ENCODE results near the gene WRNIP1.

The WRNIP1 gene

GRCh38 chr6:2753110-2753489 is 12.1 kb upstream of the WRNIP1 start:
- DNase-seq (ENCODE audit: low read depth) = no peak
- no peak overlapping the region for H3K4me3 ChIP-seq (ENCODE audit: low read depth, low read length)
- no peak for TF ChIP-seq CTCF (IDR thresholded peaks at IDR 0.05; ENCODE audit: control insufficient read depth, extremely low read depth, insufficient read depth)

GRCh38 chr6:2753743-2754142 is 11.4 kb upstream of the WRNIP1 start:
- H3K4me3 ChIP-seq (ENCODE audit: low read depth, low read length) = no peak overlapping the region
- DNase-seq (ENCODE audit: low read depth) = no peak
- TF ChIP-seq CTCF (IDR thresholded peaks at IDR 0.05; ENCODE audit: control insufficient read depth, extremely low read depth, insufficient read depth) = no peak

- TF ChIP-seq CTCF (IDR thresholded peaks at IDR 0.05; ENCODE audit: control insufficient read depth, extremely low read depth, insufficient read depth) = no peak
- no peak for DNase-seq (ENCODE audit: low read depth)
- no peak overlapping the region for H3K4me3 ChIP-seq (ENCODE audit: low read depth, low read length)
These were observed 10.8 kb upstream of the WRNIP1 start for GRCh38 chr6:2754393-2754792.

GRCh38 chr6:2754911-2755310 is 10.3 kb upstream of the WRNIP1 start:
- H3K4me3 ChIP-seq (ENCODE audit: low read depth, low read length) = no peak overlapping the region
- DNase-seq (ENCODE audit: low read depth) = no peak
- TF ChIP-seq CTCF (IDR thresholded peaks at IDR 0.05; ENCODE audit: control insufficient read depth, extremely low read depth, insufficient read depth) = no peak

GRCh38 chr6:2755456-2755855 is 9.7 kb upstream of the WRNIP1 start:
- no peak overlapping the region for H3K4me3 ChIP-seq (ENCODE audit: low read depth, low read length)
- no peak for TF ChIP-seq CTCF (IDR thresholded peaks at IDR 0.05; ENCODE audit: control insufficient read depth, extremely low read depth, insufficient read depth)
- no peak for DNase-seq (ENCODE audit: low read depth)

- TF ChIP-seq CTCF (IDR thresholded peaks at IDR 0.05; ENCODE audit: control insufficient read depth, extremely low read depth, insufficient read depth) = no peak
- DNase-seq (ENCODE audit: low read depth) = no peak
- H3K4me3 ChIP-seq (ENCODE audit: low read depth, low read length) = no peak overlapping the region
These were observed 9.0 kb upstream of the WRNIP1 start for GRCh38 chr6:2756241-2756640.

- no peak for TF ChIP-seq CTCF (IDR thresholded peaks at IDR 0.05; ENCODE audit: control insufficient read depth, extremely low read depth, insufficient read depth)
- no peak overlapping the region for H3K4me3 ChIP-seq (ENCODE audit: low read depth, low read length)
- no peak for DNase-seq (ENCODE audit: low read depth)
These were observed 8.4 kb upstream of the WRNIP1 start for GRCh38 chr6:2756687-2757224.
